Activated CD4-positive, alpha-beta T cell treated with anti-CD3 and anti-CD28 coated beads, Interleukin-2, Interleukin-4, amounts not matched to agents 100 ng/mL and 50 ng/mL, durations not matched to agents 16 hours and 8 hours (primary cell): ENCODE data around the gene CAPN5.
"Not testable (repeated sequence)": the region's sequence is repeated elsewhere in the genome, so short reads cannot be mapped to it uniquely, and the experiment has no call there.

ENCODE experiments used
- DNase-seq: peaks from one replicate; pipeline ENCODE4 v3.0.0-alpha.2; 2020; ENCODE audit warnings: low spot score

The CAPN5 gene

DNA sequence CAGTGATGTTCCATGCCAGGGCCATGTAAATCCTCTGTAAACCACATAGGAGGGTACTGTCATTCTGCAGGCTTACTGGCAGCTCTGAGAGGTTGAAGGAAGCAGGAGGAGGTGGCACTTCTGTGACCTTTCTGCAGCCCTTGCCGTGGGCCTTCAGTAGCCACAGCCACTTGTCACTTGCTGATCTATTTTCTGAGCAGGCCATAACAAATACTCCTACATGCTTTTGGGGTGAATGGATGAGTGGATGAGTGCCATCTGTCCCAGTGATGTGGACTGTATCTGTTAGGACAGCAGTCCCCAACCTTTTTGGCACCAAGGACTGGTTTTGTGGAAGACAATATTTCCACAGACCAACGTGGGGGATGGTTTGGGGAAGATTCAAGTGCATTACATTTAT lies 22.4 kb upstream of the CAPN5 start:
- no peak for DNase-seq

GRCh38 chr11:77044886-77045285 lies 21.9 kb upstream of the CAPN5 start:
- no peak for DNase-seq

- peak; percentile 33 for DNase-seq
Measured at GRCh38 chr11:77046060-77046501, 20.7 kb upstream of the CAPN5 start.

DNA sequence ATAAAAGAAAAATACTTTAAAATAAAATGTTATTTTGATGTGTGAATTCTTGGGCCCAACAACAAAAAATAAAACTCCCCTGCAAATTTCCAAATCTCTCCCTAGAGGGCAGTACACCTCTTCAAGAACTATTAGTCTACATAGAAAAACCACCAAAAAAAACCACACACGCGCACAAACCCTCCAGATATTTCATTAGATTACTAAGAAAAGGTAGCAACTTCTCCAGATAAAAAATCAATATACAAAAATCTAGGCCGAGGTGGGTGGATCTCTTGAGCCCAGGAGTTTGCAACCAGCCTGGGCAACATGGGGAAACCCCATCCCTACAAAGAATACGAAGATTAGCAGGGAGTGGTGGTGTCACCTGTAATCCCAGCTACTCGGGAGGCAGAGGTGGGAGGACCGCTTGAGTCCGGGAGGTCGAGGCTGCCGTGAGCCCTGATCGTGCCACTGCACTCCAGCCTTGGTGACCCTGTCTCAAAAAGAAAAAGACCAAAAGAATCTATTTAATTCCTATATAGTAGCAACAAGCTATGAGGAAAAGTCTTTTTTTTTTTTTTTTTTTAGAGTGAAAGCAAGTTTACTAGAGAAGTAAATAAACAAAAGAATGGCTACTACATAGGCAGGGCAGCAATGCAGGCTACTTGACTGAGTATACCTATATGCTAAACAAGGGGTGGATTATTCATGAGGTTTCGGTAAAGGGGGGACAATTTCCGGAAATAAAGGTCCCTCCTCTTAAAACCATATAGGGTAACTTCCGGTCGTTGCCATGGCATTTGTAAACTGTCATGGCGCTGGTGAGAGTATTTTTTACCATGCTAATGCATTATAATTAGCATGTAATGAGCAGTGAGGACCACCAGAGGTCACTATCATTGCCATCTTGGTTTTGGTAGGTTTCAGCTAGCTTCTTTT lies 19.5 kb upstream of the CAPN5 start:
- peak; percentile 90 for DNase-seq

- DNase-seq = not testable (repeated sequence)
Measured at GRCh38 chr11:77047928-77048446, 18.8 kb upstream of the CAPN5 start.

DNA sequence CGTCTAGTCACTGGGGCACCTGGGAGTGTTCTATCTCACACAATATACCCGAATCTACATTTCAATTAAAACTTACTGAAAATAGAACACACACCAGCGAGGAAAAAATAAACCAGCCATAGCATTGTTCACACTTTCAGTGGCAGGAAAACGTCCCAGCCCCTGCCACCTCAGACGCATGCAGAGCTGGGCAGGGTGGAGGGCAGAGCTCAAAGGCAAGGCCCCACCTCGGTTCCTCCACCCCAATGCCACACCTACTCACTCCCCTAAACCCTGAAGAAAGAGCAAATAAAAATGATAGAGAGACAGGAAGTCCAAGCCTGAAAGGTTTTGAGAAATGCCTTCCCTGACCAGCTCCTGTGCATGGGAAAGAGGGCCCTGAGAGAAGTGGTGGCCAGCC lies 17.7 kb upstream of the CAPN5 start:
- DNase-seq = no peak

DNA sequence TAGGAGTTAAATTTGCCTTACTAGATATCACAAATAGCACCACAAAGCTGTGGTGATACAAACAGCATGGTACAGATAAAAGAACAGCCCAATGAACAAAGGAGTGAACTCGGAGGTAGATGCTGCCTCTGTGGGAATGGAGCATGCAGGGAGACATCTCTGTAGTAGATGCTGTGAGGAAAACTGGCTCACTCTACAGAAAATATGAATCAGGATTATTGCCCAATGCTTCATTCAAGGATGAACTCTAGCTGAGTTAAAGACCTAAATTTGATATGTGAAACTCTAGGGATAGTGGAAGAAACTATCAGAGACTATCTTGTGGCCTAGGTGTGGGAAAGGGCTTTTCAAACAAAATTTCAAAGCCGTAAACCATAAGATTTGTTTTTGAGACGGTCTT lies 15.3 kb upstream of the CAPN5 start:
- no peak for DNase-seq

GRCh38 chr11:77052518-77052917 lies 14.3 kb upstream of the CAPN5 start:
- no peak for DNase-seq

GRCh38 chr11:77053217-77054015 lies 13.4 kb upstream of the CAPN5 start:
- DNase-seq = no peak

DNA sequence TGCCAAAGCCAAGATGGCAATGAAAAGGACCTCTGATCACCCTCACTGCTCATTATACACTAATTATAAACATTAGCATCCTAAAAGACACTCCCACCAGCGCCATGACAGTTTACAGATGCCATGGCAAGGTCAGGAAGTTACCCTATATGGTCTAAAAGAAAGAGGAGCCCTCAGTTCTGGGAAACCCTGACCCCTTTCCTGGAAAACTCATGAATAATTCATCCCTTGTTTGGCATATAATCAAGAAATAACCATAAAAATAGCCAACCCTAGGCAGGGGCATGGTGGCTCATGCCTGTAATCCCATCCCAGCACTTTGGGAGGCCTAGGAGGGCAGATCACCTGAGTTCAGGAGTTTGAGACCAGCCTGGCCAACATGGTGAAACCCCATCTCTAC lies 12.7 kb upstream of the CAPN5 start:
- no peak for DNase-seq

DNA sequence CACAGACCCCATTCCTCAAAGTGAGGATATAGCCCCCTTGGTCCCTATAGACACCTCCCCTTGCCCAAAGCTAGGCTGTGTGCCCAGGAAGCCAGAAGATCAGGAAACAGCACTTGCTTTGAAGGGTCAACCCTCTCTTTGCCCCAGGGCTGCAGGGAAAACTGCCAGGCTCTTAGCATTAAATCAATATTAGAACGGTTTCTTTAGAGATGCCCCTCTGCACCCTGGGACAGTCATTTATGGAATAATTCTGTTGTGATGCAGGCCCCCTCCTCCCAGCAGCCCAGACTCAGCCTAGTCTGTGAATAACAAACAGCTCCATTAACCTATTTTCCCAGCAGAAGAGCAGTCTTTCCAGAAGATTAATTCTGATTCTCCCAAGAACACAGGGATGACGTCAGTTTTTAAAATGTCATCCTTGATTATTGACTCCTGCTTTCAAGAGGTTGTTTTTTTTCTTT lies 11.6 kb upstream of the CAPN5 start:
- no peak for DNase-seq

DNA sequence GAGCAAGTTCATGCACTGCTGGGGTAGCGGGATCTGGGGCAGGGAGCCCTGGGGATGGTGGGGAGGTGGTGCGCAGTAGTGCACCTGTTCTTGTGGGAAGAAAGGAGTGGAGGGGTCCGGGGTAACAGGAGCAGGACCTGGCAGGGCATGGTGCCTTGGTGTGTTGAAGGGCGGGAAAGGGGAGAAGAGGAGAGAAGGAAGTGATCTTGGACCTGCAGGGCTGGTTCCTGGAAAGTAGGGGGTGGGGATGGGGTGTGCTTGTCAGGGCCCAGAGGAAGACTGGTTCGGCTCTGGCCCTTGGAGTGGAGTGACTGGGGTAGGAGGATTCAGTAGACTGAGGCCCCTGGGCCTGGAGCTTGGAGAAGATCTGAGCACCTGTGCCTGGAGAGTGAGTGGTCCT lies 10.9 kb upstream of the CAPN5 start:
- DNase-seq = no peak

DNA sequence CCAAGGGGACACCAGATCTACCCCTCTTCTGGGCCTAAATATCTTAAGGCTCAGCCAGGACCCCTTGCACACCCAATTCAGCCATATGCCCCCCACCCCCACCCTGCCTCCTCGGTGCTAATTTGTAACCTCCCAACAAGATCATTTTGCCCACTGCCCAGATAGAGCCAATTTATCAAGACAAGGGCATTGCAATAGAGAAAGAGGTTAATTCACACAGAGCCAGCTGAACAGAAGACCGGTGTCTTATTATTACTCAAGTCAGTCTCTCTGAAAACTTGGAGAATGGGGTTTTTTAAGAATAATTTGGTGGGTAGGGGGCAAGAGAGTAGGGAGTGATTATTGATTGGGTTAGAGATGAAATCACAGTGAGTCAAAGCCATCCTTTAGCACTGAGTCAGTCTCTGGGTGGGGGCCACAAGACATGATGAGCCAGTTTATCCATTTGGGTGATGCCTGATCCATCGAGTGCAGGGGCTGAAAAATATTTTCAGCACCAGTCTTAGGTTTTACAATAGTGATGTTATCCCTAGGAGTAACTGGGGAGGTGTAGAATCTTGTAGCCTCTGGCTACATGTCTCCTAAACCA lies 9.9 kb upstream of the CAPN5 start:
- no peak for DNase-seq

DNA sequence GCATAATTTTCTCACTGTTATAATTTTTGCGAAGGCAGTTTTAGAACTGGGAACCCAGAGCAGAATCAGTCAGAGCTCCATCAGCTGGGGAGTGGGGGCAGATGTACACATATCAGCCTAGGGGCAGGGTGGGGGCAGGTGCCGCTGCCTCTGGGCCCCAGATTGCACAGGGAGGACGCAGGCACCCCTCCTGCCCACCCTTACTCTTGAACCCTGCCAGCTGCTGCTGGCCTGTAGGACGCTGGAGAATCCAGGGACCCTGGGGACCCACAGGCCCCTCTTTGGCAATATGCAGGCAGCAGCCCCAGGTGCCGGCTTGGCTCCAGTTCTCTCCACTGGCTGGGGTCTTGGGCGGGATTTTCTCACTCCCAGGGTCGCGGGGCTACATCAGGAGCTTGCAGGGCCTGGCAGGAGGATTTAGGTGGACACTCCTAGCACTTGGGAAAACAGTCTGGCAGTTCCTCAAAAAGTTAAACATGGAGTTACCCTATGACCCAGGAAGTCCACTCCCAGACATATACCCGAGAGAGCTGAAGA lies 8.8 kb upstream of the CAPN5 start:
- DNase-seq = no peak

DNA sequence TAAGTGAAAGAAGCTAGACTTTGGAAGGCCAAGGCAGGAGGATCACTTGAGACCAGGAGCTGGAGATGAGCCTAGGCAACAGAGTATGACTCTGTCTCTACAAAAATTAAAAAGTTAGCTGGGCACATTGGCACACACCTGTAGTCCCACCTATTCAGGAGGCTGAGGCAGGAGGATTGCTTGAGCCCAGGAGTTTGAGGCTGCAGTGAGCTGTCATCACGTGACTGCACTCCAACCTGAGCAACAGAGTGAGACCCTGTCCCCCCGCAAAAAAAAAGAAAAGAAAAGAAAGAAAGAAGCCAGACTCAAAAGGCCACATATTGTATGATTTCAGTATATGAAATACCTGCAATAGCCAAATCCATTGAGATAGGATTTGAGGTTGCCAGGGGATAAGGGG lies 7.9 kb upstream of the CAPN5 start:
- no peak for DNase-seq

GRCh38 chr11:77059806-77060205 lies 7.0 kb upstream of the CAPN5 start:
- DNase-seq = no peak

GRCh38 chr11:77060234-77060633 lies 6.5 kb upstream of the CAPN5 start:
- no peak for DNase-seq

DNA sequence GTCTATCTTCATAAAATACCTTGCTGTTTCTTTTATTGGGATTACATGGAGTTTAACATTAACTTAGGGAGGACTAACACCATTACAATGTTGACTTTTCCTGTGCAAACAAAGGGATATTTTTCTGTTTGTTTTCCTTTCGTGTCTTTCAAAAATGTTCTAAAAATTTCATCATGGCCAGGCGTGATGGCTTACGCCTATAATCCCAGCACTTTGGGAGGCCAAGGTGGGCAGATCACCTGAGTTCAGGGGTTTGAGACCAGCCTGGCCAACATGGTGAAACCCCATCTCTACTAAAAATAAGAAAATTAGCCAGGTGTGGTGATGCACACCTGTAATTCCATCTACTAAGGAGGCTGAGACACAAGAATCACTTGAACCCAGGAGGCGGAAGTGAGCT lies 5.5 kb upstream of the CAPN5 start:
- DNase-seq = not testable (repeated sequence)

- no peak for DNase-seq
Measured at GRCh38 chr11:77062924-77063323, 3.8 kb upstream of the CAPN5 start.

GRCh38 chr11:77063407-77063806 lies 3.4 kb upstream of the CAPN5 start:
- no peak for DNase-seq

GRCh38 chr11:77063861-77064260 lies 2.9 kb upstream of the CAPN5 start:
- no peak for DNase-seq

DNA sequence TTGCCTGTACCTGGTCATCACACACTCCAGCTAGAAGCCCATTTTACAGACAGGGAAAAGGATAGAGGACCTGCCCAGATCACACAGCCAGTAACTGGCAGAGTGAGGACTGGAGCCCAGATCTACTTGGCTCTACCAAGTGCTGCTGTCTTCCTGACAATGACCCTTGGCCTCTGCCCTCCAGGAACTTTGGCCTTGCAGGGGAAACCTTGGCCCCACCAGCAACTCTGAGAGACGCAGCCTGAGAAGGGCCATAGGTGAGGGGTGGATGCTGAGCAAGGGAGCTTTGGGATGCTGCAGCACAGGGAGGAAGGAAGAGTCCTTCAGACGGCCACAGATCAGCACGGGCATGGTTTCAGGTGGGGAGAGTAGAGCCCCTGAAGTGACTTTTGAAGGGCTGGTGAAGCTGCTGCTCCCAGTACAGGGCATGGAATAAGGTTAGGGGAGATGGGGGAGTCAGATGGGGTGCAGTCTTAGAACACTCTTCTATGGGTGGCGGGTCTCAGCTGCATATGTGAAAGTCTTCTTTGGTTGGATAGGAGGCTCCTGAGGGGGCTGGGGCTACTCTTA lies 2.0 kb upstream of the CAPN5 start:
- no peak for DNase-seq
